GM18867 (cell line): ENCODE results near the gene TCP11L2.
"Not testable (repeated sequence)": the region's sequence is repeated elsewhere in the genome, so short reads cannot be mapped to it uniquely, and the experiment has no call there.

Experiments used
- ATAC-seq: cut with Tn5 transposase; IDR thresholded peaks from one replicate; pipeline ENCODE4 v1.9.1; 2021; ENCODE audit warnings: mild to moderate bottlenecking, moderate library complexity; ENCODE audit not compliant: unreplicated experiment

Gene TCP11L2

DNA sequence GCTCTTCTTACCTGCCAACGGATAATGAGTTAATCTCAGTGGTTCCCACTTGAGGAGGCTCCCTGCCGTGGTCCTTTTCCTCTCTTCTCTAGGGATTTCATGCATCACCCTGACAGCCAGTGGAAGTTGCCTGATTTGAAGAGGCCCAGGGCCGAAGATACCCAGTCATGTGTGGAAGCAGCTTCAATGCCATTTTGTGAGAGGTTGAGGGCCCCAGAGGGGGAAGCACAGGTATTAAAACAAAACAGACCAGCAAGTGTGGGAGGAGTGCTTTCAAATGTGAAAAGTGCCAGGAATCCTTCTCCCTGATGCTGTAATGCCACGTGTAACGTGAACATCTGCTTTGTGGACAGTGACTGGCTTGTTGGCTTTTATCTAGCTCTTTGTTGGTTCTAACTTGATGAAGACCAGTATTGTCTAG lies 1.5 kb downstream of the TCP11L2 start:
- ATAC-seq: no peak

DNA sequence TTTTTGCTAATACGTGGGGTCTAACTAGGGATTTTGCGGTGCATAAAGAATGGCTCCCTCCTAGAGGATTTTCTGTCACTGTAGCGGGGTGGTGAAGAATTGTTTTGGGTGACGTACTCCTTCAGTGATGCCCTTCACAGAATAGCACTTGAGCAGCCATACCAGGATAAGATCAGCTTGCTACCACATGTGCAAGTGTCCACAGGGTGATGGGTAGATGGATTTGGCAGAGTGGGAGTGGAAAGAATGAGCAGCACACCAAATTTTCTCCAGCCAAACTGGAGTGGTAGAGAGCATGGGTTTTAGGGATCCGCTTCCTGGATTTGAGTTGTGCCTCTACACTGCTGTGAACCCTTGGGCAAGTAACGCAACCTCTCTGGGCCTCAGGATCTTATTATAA lies 2.3 kb downstream of the TCP11L2 start:
- no peak for ATAC-seq

DNA sequence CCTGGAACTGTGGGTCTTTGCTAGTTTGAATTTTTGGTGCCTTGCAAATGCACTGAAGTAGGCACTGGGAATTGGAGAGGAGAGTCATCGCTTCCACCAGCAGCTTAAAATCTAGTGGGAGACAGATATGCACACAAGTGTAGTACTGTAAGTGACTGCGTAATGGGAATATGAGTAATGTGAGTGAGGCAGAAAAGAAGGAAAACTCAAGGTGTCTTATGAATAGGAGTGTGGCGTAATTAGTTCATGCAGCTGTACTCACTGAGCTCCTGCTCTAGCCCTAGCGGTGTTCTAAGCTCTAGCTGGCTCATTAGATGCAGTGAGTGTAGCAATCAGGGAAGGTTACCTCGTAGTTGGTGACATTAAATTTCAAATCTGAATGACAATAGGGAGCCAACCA lies 2.8 kb downstream of the TCP11L2 start:
- no peak for ATAC-seq

DNA sequence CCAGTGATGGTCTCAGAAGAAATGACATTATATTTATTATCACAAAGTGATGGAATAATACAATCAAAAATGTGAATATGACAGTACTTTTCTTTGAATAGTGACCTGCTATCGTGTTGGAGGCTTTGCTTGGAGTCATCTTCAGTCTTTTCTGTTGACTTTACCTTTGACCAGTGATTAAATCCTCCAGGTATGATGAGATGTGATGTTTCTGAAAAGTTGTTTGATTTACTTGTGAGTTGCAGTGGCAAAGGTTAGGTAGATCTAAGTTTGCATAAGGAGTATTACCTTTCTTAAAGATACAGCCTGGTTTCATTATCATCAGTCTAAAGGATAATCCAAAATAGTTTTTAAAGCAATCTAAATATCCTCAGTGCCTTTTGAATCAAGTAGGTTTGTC lies 4.6 kb downstream of the TCP11L2 start:
- no peak for ATAC-seq

DNA sequence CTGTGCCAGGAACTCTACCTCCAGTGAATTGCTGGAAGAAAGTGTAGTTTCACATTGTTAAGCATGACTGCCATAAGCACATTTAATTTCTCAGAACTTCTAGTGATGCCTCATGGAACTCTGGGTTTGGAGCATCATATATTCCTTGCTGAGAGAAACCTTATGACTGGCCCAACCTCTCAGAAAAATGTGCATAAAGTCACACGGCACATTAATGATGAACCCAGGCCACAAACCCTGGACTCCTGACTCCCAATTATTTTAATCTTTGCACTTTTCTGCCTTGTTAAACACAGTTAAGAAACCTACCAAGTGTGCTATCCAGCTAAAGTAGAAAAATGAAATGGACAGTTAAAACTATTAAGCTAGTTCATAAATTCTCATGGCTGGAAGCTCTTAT lies 5.6 kb downstream of the TCP11L2 start:
- ATAC-seq: no peak

DNA sequence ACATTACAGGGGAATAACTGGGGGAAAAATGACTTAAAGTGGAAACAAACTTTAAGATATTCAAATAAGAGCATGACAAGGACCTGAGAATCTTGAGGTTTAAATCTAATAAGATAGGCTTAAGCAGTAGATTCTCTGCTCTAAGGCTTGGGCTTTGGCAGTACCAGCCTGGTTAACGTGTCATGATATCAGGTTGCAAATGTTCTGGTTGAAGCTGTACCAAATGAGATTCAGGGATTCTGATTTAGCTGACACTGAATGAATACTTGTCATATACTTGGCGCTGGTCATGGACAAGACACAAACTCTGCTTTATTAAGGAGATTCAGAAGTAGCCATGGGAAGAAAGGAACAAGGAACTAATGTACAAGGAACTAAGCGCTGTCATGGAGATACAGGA lies 6.1 kb downstream of the TCP11L2 start:
- ATAC-seq: no peak

DNA sequence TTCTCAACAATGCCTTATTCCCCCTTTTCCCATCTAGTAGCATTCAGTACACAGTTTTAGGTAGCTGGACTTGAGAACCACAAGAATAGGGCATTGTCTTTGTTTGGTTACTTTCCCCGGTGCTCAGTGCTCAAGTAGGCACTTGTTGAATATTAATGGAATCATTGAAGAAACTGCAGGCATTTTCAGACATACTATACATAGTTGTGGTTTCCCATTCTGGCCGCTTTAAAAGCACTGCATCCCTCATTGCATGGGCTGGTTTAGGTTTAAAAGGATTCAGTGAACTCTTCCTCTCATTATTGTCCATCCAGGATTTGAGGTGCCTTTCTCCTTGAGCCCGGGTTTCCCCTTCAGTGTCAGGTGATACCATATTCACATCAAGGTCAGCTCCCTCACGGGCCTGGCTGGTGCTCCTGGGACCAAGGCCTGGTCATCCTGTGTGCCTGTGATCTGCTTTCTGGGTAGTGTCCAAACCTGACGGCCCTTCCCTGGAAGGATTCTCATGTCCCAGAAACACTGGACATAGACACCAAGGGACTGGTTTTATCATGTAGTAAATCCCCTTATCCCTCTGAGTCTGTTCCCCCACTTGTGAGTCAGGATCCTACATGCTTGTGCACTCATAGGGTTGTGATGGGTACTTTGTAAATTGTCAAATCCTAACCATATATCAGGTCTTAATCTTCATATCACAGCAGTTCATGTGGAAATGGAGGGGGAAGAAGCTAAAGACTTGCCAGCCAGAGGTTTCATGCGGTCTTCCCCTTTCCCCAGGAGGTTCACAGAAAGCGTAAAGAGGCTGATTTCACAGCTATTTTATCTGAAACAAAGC lies 7.4 kb downstream of the TCP11L2 start:
- no peak for ATAC-seq

DNA sequence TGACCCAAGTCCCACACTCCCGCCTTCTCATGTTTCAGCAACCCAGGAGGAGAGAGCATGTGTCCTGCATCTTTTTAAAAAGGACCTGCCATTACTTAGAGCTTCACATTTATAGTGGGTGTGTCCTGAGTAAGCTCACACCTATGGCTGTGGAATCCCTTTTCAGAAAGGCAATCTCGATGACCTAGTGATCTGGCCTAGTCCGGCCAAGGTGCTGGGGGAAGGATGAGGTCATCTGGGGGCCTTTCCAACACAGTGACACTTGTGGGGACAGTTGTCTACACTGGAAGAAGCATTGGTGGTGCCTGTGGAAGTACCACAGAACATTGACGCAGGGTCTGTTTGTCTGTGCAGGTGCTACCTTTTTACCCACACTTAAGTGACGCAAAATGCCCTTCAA lies 8.2 kb downstream of the TCP11L2 start:
- no peak for ATAC-seq

DNA sequence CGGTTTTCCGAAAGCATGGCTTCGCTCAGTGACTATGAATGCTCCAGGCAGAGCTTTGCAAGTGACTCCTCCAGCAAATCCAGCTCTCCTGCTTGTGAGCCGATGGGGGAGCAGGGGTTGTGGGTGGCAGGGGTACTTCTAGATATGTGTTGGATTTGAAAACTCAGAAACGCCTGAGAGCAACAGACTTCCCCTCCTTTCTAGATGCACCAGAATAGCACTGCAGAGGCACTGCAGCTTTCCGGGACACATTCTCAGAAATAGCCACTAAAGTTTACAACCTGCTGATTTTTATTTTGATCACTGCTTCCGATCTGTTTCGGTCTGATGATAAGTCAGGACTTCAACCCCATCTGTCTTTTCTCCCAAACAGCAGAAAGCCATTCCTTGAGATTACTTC lies 8.6 kb downstream of the TCP11L2 start:
- no peak for ATAC-seq

DNA sequence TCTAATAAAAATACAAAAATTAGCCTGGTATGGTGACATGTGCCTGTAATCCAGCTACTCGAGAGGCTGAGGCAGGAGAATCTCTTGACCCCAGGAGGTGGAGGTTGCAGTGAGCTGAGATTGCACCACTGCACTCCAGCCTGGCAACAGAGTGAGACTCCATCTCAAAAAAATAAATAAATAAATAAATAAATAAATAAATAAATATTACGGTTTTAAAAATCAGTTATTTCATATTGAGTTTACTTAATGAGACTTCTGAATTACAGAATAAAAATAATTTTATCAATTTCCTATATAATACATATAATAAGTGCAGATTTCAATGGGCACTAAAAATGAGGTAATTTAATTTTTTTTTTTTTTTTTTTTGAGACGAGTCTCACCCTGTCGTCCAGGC lies 10.9 kb downstream of the TCP11L2 start:
- ATAC-seq: not testable (repeated sequence)

DNA sequence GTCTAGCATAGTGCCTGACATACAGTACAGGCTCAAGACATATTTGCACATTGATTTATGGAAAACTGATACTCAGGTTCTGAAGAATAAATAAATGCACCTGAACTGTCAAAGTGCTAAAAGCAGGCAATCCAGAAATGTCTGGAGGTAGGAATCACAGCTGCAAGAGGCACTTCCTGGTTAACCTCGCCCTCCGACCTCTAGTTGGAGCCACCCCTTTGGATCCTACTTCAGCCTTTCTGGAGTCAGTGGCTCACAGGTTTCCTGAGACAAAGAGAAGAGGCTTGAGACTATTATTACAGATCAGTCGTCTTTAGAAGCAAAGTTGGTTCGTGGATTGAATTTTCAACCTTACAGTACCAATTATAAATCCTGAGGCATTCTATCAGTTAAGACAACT lies 13.0 kb downstream of the TCP11L2 start:
- no peak for ATAC-seq

DNA sequence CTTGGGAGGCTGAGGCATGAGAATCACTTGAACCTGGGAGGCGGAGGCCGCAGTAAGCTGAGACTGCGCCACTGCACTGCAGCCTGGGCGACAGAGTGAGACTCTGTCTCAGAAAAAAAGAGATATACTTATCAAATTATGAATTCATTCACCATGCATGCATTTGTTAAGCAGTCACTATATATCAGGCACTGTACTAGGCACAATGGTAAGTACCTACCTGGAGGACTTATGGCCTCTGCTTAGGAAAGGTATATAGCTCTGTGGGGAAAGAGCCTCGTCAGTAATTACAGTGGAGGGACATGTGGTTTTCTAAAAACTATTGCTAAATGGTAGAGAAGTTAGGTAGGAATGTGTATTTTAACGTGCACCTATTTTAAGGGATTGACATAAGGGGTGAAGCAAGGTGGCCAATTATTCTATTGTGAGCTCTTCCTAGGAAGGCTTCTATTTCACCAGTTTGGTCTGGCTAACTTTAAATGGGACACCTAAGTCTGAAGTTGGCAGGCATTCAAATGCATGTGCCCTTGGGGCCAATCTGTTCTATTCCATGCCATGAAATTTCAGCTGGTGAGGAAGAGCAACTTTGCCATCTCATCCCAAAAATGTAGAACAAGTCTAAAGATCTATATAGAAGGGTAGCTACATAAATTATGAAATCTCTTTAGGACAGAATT lies 15.0 kb downstream of the TCP11L2 start:
- no peak for ATAC-seq

DNA sequence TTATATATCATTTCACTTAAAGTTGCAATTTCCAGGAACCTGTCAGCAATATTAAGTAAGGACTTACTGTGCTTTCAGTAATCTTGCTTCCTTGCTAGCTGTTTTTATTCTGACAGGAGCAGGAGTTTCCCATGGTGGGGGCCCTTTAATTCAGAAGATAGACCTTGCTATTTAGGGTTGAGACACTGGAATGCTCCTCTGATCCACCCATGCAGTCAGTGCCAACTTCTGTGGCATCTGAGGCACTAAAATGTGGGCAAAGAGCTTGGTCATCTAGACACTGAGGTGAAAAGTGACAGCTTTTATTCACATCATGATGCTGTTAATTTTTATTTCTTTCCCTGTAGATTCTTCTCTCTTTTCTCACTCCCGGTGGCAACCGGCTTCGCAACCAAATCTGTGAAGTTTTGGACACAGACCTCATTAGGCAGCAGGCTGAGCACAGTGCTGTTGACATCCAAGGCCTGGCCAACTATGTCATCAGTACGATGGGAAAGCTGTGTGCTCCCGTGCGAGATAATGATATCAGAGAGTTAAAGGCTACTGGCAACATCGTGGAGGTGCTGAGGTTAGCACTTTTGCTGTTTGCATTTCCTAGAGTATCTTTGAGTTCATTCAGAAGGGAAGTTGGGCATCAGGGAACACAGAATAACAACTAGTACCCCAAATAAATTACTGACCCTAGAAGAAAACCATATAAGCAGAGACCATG lies 18.8 kb downstream of the TCP11L2 start:
- no peak for ATAC-seq

DNA sequence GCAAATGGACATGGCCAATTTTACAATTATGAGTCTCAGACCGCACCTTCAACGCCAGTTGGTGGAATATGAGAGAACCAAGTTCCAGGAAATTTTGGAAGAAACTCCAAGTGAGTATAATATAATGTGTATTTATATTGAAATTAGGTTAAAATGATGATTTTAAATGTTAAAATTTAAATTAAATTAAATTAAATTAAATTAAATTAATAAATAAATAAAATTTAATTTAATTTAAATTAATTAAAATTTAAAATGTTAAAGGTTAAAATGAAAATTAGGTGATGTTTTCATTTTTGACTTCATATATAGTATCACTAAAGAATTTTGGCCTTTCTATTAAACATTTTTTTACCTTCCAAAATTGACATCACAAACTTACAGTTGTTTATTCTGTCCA lies 21.0 kb downstream of the TCP11L2 start:
- ATAC-seq: no peak

DNA sequence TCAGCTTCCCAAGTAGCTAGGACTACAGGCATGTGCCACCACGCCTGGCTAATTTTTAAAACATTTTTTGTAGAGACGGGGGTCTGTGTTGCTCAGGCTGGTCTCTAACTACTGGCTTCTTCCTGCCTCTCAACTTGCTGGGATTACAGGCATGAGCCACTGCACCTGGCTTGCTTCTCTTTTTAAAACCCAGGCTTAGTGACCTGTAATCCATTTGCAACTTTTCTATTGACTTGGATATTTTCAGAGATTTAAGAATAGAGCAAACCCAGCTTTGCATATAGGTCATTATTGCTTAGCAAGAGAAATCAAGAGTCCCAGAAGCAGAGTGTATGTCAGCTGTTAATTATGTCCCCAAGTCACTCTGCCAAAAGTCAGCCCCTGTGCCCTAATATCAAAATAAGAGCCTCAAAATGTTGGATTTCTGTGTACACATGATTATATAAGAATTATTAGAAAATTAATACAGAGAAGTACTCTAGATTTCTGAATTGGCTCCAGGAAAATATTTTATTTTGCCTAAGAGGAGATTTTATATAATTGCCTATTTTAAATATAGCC lies 24.9 kb downstream of the TCP11L2 start:
- ATAC-seq: no peak

DNA sequence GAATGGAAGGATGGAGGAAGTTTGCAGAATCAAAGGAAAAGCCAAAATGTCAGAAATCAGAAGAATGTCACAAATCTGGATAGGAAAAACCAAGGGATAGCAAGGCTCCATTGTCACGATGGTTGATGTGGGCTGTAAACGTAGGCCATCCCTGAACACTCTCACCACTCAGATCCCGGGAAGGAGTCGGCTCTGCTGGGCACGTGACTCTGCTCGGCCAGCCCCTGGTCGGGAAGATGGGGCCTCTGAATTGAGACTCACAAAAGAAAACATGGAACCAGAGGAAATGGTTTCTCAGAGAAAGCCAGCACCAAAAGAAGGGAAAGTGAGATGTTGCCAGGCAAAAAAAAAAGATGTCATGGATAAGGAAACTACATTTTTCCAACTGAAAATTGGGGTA lies 26.2 kb downstream of the TCP11L2 start:
- no peak for ATAC-seq

DNA sequence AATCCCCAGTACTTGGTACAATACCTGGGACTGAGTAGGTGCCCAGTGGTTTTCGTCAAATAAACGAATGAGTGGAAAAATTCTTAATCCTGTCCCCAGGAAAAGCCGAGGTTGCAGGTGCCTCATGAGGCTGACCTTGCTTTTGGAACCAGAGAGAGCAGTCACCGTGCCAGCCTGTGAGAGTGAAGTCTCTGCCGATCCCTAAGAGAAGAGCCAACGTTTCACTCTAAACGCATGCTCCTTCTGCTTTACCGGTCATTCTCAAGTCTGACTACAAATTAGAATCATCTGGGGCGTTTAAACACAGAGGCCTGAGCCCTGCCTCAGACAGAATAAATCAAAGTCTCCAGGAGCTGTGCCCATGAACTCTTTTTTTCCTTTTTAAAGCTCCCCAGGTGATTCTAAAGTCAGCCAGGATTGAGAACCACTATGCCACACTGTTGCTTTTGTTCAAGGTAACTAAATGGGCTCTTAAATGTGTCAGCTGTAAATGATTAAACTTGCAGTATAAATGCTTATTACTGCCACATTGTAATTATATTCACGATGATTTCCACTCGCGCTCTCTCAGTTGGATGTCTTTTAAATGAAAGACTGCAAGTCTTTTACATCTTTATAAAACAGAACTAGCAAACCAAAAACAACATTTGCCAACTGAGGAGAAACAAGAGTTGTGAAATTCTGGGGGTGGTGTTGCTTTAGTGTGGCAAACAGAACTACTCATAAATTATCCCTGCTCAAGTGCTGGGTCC lies 26.9 kb downstream of the TCP11L2 start:
- no peak for ATAC-seq

DNA sequence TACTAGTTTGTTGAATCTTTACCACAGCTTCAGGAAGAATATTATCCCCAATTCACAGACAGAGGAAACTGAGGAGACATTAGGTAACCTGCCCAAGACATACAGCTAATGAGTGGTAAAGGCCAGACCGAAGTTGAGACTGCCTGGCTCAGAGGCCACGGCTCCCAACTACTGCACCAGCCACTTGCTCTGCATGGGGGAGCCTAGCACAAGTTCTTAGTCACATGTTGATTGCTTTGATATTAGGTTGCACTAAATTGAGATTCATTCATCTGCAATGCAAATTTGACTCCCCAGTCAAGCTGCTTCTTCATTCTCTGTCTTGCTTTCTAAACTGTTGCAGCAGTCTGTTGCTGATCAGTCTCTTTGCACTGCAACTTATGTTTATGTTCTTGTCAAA lies 29.1 kb downstream of the TCP11L2 start:
- ATAC-seq: no peak

DNA sequence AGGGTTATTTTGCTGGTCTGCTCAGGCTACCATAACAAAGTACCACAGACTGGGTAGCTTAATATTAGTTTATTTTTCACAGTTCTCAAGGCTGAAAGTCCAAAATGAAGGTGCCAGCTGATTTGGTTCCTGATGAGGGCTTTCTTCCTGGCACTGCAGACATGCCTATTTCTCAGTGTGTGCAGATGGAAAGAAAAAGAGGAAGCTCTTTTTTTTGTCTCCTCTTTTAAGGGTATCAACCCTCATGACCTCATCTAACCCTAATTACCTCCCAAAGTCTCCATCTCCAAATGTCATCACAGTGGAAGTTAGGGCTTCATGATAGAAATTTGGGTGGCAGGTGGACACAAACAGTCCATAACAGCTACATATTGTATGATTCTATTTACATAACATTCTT lies 30.0 kb downstream of the TCP11L2 start:
- no peak for ATAC-seq

DNA sequence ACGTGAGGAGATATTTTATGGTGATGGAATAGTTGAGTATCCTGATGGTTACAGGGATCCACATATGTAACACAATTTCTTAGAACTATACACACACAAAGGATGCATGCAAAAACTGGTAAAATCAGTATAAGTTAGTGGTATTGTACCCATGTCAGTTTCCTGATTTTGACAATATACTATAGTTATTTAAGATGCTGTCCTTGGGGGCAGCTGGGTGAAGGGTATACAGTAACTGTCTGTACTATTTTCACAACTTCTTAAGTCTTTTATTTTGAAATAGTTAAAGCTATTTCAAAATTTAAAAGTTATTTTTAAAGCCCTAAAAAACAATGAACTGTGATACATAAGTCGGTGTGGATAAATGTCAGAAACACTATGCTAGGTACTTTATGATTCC lies 30.5 kb downstream of the TCP11L2 start:
- no peak for ATAC-seq

DNA sequence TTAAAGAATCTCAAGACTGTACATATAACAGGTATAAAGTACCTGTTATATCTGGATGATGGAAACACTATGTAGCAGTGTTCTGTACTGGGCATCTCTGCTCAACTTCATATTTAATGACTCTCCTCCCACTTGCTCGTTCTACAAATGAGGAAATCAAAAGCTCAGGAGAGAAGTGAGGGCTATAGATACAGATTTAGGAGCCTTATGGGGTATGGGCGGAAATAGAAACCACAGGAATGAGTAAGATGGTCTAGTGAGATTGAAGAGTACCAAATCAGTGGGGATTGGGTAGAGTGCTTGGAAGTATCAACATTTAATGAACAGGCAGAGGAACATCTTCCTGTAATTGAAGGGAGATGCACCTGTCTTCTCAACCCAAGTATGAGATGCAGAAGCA lies 31.2 kb downstream of the TCP11L2 start:
- ATAC-seq: no peak
